CD4-positive, alpha-beta T cell (primary cell): ENCODE results near the gene MIER3. TPM values are rescaled to one million over a fixed set of nuclear protein-coding genes. Genes with fewer than 3 reads are reported as not detected.
"Not testable (repeated sequence)": the region's sequence is repeated elsewhere in the genome, so short reads cannot be mapped to it uniquely, and the experiment has no call there.

Experiments used
- ATAC-seq: fragments of 200-7000 bp; cut with Tn5 transposase; one replicate; pipeline ENCODE4 v1.10.0; 2022; ENCODE audit warnings: mild to moderate bottlenecking; ENCODE audit not compliant: poor library complexity
- CTCF ChIA-PET: fragments of 350-600 bp; sonication (Branson Sonifier 250); formaldehyde crosslinking; loops from one replicate; lab custom pipeline; 2021; ENCODE audit warnings: antibody characterized with exemption, inconsistent platforms; lab: Charles Lee
- POLR2A ChIA-PET: fragments of 350-600 bp; sonication (Branson Sonifier 250); formaldehyde crosslinking; loops from one replicate; lab custom pipeline; 2021; ENCODE audit warnings: antibody characterized with exemption, inconsistent platforms; lab: Charles Lee
- DNase-seq, 14 experiments: peaks; one replicate each; pipeline ENCODE4 v3.0.0-alpha.2; 2013 to 2020; ENCODE audit warnings: mixed read lengths in 2 of 14
- H3K27ac ChIP-seq, 2 donors: one replicate each; pipeline versions ENCODE4 v1.5.1 to v1.7.0; 2013; ENCODE audit warnings: low read length in 2 of 2, low read depth in 1 of 2, mild to moderate bottlenecking in 1 of 2
- H3K27me3 ChIP-seq, 2 experiments: 1 replicate in 1 of 2; 2 replicates in 1 of 2; pipeline versions ENCODE4 v1.6.1 to v1.7.0; 2013; ENCODE audit warnings: low read length in 2 of 2, control low read depth in 1 of 2, mild to moderate bottlenecking in 1 of 2, moderate library complexity in 1 of 2; ENCODE audit not compliant: insufficient read depth in 2 of 2, control insufficient read depth in 1 of 2
- H3K36me3 ChIP-seq: one replicate; pipeline ENCODE4 v1.6.1; 2013; ENCODE audit warnings: low read length, control low read depth; ENCODE audit not compliant: insufficient read depth
- H3K4me1 ChIP-seq: one replicate; pipeline ENCODE4 v1.6.1; 2013; ENCODE audit warnings: low read length, control low read depth; ENCODE audit not compliant: insufficient read depth
- H3K4me3 ChIP-seq: one replicate; pipeline ENCODE4 v1.5.1; 2013; ENCODE audit warnings: mild to moderate bottlenecking, low read length, moderate library complexity
- H3K9me3 ChIP-seq, 2 experiments: 1 replicate in 1 of 2; 2 replicates in 1 of 2; pipeline versions ENCODE4 v1.6.1 to v1.7.0; 2013; ENCODE audit warnings: low read length in 2 of 2, mild to moderate bottlenecking in 2 of 2, control low read depth in 1 of 2, moderate library complexity in 1 of 2; ENCODE audit not compliant: control insufficient read depth in 1 of 2, insufficient read depth in 1 of 2
- H3K27ac Mint-ChIP-seq: one replicate; pipeline ENCODE4 v1.8.0; 2020; ENCODE audit warnings: mixed read lengths
- H3K27me3 Mint-ChIP-seq: one replicate; pipeline ENCODE4 v1.8.0; 2021; ENCODE audit warnings: mixed read lengths
- H3K36me3 Mint-ChIP-seq: one replicate; pipeline ENCODE4 v1.8.0; 2021; ENCODE audit warnings: low read depth, mixed read lengths
- H3K4me1 Mint-ChIP-seq: one replicate; pipeline ENCODE4 v1.8.0; 2021; ENCODE audit warnings: low read depth, mixed read lengths
- H3K4me3 Mint-ChIP-seq: one replicate; pipeline ENCODE4 v1.8.0; 2020; ENCODE audit warnings: mild to moderate bottlenecking, mixed read lengths
- H3K9me3 Mint-ChIP-seq: one replicate; pipeline ENCODE4 v1.8.0; 2020; ENCODE audit warnings: mixed read lengths
- intact Hi-C, 2 experiments: fragments of 100-400 bp; cut with DNase I in 1 of 2; cut with micrococcal nuclease in 1 of 2; formaldehyde crosslinking; loops; one replicate each; pipeline versions ENCODE4 v1.15.1 to v1.9.0; 2023 to 2025; cut with DNase I, micrococcal nuclease
- total RNA-seq, 174 experiments: library from RNA in 2 of 174; stranded (reverse) in 2 of 174; gene quantifications; one replicate each; pipeline ENCODE4 v1.2.3 and lab custom pipeline; 2021 to 2026
- TF ChIP-seq, protein P1 (sequence below): fragments of 200-600 bp; IDR thresholded peaks from one replicate; pipeline ENCODE4 v1.8.0; 2022; ENCODE audit warnings: antibody characterized with exemption, mild to moderate bottlenecking

Gene MIER3
- total RNA-seq, 2 experiments from 2014 or later, result 25.9 to 26.1 TPM

DNA sequence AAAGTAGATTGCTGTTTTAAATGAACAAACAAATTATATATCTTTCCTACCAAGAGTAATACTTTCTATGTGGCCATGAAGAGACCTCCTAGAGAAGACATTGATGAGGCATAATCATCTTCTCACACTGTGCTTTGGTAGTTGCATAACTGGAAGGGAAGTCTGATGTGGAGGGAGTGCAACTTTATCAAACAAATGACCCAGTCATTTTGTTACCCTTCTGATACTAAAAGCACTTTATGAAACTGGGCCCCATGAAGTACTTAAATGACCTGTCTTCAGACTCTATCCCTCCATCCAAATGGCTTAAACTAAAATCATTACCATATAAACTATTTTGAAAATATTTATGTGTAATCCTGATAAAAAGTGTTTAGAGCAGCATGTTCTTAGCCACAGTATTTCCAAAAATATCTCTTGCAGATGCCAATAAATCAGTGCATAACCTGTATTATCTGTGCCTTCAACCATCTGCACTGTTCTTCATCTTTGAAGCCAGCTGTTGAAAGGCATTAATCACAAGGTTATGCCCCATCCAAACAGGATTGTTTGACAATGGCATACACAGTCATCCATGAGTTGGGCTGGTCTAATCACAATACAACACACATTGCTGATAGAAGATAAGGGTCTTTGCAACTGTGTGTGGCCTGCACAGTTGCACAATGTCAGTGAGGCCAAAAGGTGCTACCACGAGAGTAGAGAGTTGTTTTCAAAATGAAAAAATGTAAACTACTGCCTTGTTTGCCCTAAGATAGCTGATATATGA is 31.9 kb upstream of the MIER3 start:
- POLR2A ChIA-PET, result no interaction called here
- H3K9me3 ChIP-seq, result no peaks in the 10 kb centered on the region
- no peaks in the 10 kb centered on the region for H3K36me3 ChIP-seq
- no peak overlapping the region for H3K4me3 ChIP-seq
- no peaks in the 10 kb centered on the region for H3K27me3 ChIP-seq
- Mint-ChIP-seq H3K27me3 (no peaks in the 10 kb centered on the region), H3K9me3 (no peaks in the 10 kb centered on the region), H3K36me3 (no peaks in the 10 kb centered on the region), H3K4me1 (peaks cover 10% of the 10 kb centered on the region), H3K27ac (no peak overlapping the region), H3K4me3 (no peak overlapping the region)
- CTCF ChIA-PET, result no interaction called here
- intact Hi-C loops, result no loop called here
- H3K4me1 ChIP-seq, result no peaks in the 10 kb centered on the region
- ATAC-seq (no peak), DNase-seq (no peak)
- H3K27ac ChIP-seq, result no peak overlapping the region
- TF ChIP-seq, protein P1, sequence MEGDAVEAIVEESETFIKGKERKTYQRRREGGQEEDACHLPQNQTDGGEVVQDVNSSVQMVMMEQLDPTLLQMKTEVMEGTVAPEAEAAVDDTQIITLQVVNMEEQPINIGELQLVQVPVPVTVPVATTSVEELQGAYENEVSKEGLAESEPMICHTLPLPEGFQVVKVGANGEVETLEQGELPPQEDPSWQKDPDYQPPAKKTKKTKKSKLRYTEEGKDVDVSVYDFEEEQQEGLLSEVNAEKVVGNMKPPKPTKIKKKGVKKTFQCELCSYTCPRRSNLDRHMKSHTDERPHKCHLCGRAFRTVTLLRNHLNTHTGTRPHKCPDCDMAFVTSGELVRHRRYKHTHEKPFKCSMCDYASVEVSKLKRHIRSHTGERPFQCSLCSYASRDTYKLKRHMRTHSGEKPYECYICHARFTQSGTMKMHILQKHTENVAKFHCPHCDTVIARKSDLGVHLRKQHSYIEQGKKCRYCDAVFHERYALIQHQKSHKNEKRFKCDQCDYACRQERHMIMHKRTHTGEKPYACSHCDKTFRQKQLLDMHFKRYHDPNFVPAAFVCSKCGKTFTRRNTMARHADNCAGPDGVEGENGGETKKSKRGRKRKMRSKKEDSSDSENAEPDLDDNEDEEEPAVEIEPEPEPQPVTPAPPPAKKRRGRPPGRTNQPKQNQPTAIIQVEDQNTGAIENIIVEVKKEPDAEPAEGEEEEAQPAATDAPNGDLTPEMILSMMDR, result no peak

DNA sequence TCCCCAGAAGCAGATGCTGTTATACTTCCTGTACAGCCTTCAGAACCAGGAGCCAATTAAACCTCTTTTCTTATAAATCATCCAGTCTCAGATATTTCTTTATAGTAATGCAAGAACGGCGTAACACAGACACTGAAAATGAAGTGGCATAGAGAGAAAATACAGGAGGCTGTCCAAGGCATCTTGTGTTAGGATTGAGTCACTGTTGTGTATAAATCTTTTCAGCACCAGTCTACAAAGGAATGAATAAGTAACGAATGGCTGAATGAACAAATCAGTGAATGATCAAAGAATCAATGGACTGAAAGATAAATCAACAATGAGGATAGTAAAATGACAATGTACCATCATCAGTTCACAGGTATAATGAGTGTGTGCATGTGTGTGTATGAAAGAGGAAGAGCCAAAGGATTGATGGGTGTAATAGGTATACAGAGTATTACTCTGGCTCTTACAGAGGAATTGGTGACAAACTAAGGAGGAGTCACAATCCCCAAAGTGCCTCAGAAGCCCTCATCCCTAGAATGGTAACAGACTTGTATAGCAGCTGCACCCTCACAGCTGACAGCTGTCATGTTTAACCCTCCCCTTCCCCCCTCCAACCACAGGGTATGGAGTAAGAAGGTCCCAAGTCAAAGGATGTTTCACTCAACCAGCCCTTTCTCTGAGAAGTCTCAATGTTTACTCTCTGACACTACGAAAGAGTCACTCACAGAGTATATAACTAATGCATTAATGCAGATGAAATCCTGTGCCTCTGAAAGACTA is 29.8 kb upstream of the MIER3 start:
- DNase-seq (no peak), ATAC-seq (no peak)
- intact Hi-C loops, result no loop called here
- ChIA-PET POLR2A (no interaction called here), CTCF (no interaction called here)
- Mint-ChIP-seq H3K36me3 (no peaks in the 10 kb centered on the region), H3K9me3 (no peaks in the 10 kb centered on the region), H3K27ac (no peak overlapping the region), H3K4me3 (no peak overlapping the region), H3K4me1 (peaks cover 10% of the 10 kb centered on the region), H3K27me3 (no peaks in the 10 kb centered on the region)
- no peak overlapping the region for H3K27ac ChIP-seq
- no peak overlapping the region for H3K4me3 ChIP-seq
- no peaks in the 10 kb centered on the region for H3K9me3 ChIP-seq
- no peaks in the 10 kb centered on the region for H3K4me1 ChIP-seq
- H3K27me3 ChIP-seq, result no peaks in the 10 kb centered on the region
- no peaks in the 10 kb centered on the region for H3K36me3 ChIP-seq
- TF ChIP-seq, protein P1, result no peak

- Mint-ChIP-seq H3K27me3 (no peaks in the 10 kb centered on the region), H3K4me1 (peaks cover 10% of the 10 kb centered on the region), H3K4me3 (no peak overlapping the region), H3K9me3 (no peaks in the 10 kb centered on the region), H3K27ac (no peak overlapping the region), H3K36me3 (no peaks in the 10 kb centered on the region)
- CTCF ChIA-PET, result no interaction called here
- POLR2A ChIA-PET, result no interaction called here
- DNase-seq (no peak), ATAC-seq (no peak)
- TF ChIP-seq, protein P1, result no peak
- Histone ChIP-seq H3K4me1 (no peaks in the 10 kb centered on the region), H3K36me3 (no peaks in the 10 kb centered on the region), H3K27ac (no peak overlapping the region), H3K4me3 (no peak overlapping the region), H3K9me3 (no peaks in the 10 kb centered on the region), H3K27me3 (no peaks in the 10 kb centered on the region)
- intact Hi-C loops, result no loop called here
Measured at GRCh38 chr5:56979968-56980367, 28.0 kb upstream of the MIER3 start.

GRCh38 chr5:56979526-56979925 is 27.6 kb upstream of the MIER3 start:
- H3K36me3 Mint-ChIP-seq, H3K9me3 Mint-ChIP-seq, H3K9me3 ChIP-seq, H3K4me3 Mint-ChIP-seq, H3K27ac ChIP-seq, H3K4me1 ChIP-seq, ATAC-seq, H3K27ac Mint-ChIP-seq, POLR2A ChIA-PET, H3K27me3 ChIP-seq, H3K36me3 ChIP-seq, DNase-seq, H3K4me3 ChIP-seq, H3K27me3 Mint-ChIP-seq, H3K4me1 Mint-ChIP-seq, CTCF ChIA-PET, intact Hi-C loops: not testable (repeated sequence)
